ENCODE results near the gene MYG1. TPM values are rescaled to one million over a fixed set of nuclear protein-coding genes. Genes with fewer than 3 reads are reported as not detected.
A peak's percentile ranks its signal among the peaks of the same experiment; 100 is the strongest.

The MYG1 gene
- total RNA-seq (10 to 100 TPM; 16.0 to 33.9 (median 29.0) TPM), polyA plus RNA-seq (100 to 1,000 TPM in 1 of 3 donors, 10 to 100 TPM in 2; 89.5 to 120 (median 98.5) TPM)
- long read RNA-seq, donor 1, transcript C12orf10-201 (7 exons, 1,192 nt) = major isoform, 7 of 7 reads
- long read RNA-seq, donor 1, partial matches to known transcripts = 0 of 7 reads
- long read RNA-seq, donor 1, other reads (novel, unspliced or antisense) = 0 of 7 reads
- long read RNA-seq, donor 2, transcript C12orf10-201 (7 exons, 1,192 nt) = major isoform, 11 of 15 reads
- long read RNA-seq, donor 2, partial matches to known transcripts = 0 of 15 reads
- long read RNA-seq, donor 2, other reads (novel, unspliced or antisense) = 0 of 15 reads
- long read RNA-seq, donor 3, transcript C12orf10-201 (7 exons, 1,192 nt) = major isoform, 10 of 11 reads
- long read RNA-seq, donor 3, partial matches to known transcripts = 0 of 11 reads
- long read RNA-seq, donor 3, other reads (novel, unspliced or antisense) = 0 of 11 reads
- long read RNA-seq, donor 4, partial matches to known transcripts = 0 of 1 reads
- long read RNA-seq, donor 4, other reads (novel, unspliced or antisense) = 0 of 1 reads
- long read RNA-seq, donor 5, transcript C12orf10-201 (7 exons, 1,192 nt) = major isoform, 12 of 15 reads
- long read RNA-seq, donor 5, partial matches to known transcripts = 0 of 15 reads
- long read RNA-seq, donor 5, other reads (novel, unspliced or antisense) = 0 of 15 reads
- long read RNA-seq, donor 6, transcript C12orf10-201 (7 exons, 1,192 nt) = major isoform, 20 of 28 reads
- long read RNA-seq, donor 6, partial matches to known transcripts = 0 of 28 reads
- long read RNA-seq, donor 6, other reads (novel, unspliced or antisense) = 0 of 28 reads
- long read RNA-seq, donor 7, transcript C12orf10-201 (7 exons, 1,192 nt) = major isoform, 12 of 13 reads
- long read RNA-seq, donor 7, partial matches to known transcripts = 0 of 13 reads
- long read RNA-seq, donor 7, other reads (novel, unspliced or antisense) = 0 of 13 reads
- long read RNA-seq, donor 8, transcript C12orf10-201 (7 exons, 1,192 nt) = major isoform, 9 of 11 reads
- long read RNA-seq, donor 8, partial matches to known transcripts = 0 of 11 reads
- long read RNA-seq, donor 8, other reads (novel, unspliced or antisense) = 0 of 11 reads
- long read RNA-seq, donor 9, partial matches to known transcripts = 0 of 7 reads
- long read RNA-seq, donor 9, other reads (novel, unspliced or antisense) = 0 of 7 reads
- long read RNA-seq, donor 10, partial matches to known transcripts = 0 of 3 reads
- long read RNA-seq, donor 10, other reads (novel, unspliced or antisense) = 0 of 3 reads

GRCh38 chr12:53299454-53300180, at the start of gene MYG1:
MYG1 (plus strand) TSS chr12:53299695; CDS start chr12:53299738, 43 bp downstream.
- peak in 1 of 4 donors; percentile 38 for TF ChIP-seq POLR2A (IDR thresholded peaks at IDR 0.05)
- no peak for TF ChIP-seq EP300 (IDR thresholded peaks at IDR 0.05)
- TF ChIP-seq POLR2AphosphoS5 (IDR thresholded peaks at IDR 0.05) = peak in 2 of 3 donors; percentile 69 to 95
- TF ChIP-seq, protein P1, sequence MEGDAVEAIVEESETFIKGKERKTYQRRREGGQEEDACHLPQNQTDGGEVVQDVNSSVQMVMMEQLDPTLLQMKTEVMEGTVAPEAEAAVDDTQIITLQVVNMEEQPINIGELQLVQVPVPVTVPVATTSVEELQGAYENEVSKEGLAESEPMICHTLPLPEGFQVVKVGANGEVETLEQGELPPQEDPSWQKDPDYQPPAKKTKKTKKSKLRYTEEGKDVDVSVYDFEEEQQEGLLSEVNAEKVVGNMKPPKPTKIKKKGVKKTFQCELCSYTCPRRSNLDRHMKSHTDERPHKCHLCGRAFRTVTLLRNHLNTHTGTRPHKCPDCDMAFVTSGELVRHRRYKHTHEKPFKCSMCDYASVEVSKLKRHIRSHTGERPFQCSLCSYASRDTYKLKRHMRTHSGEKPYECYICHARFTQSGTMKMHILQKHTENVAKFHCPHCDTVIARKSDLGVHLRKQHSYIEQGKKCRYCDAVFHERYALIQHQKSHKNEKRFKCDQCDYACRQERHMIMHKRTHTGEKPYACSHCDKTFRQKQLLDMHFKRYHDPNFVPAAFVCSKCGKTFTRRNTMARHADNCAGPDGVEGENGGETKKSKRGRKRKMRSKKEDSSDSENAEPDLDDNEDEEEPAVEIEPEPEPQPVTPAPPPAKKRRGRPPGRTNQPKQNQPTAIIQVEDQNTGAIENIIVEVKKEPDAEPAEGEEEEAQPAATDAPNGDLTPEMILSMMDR (IDR thresholded peaks at IDR 0.05) = peak in 2 of 7 experiments; percentile 28 to 43
- peak within 1 kb of the TSS; percentile 67 to 89 (median 76) for H3K27ac ChIP-seq
- 0 to 3% (median 1%) methylated on average over 19 to 51 of the region's 51 CpGs for whole genome bisulfite sequencing, 5 donors
- peaks cover 15 to 58% (median 52%) of the 10 kb centered on the region in 4 donors for H3K36me3 ChIP-seq
- H3K9me3 ChIP-seq = no peaks in the 10 kb centered on the region
- H3K4me3 ChIP-seq = peak within 1 kb of the TSS; percentile 73 to 99 (median 78)
- no peaks in the 10 kb centered on the region for H3K27me3 ChIP-seq
- peak; percentile 89 to 97 for DNase-seq
- intact Hi-C loops (cut with DNase I; ENCODE audit: low total_unique reads) = no loop called here
- peaks cover 43 to 81% (median 66%) of the 10 kb centered on the region in 4 donors for H3K4me1 ChIP-seq

- Histone ChIP-seq H3K9me3 (no peaks in the 10 kb centered on the region), H3K27ac (peak overlapping the region; percentile 85 to 95 (median 92)), H3K4me3 (peak overlapping the region; percentile 74 to 95 (median 78)), H3K36me3 (peaks cover 9 to 31% (median 27%) of the 10 kb centered on the region in 4 donors), H3K27me3 (no peaks in the 10 kb centered on the region), H3K4me1 (peaks cover 23 to 45% (median 31%) of the 10 kb centered on the region in 4 donors)
- peak; percentile 76 to 94 for DNase-seq
- intact Hi-C loops (cut with DNase I; ENCODE audit: low total_unique reads) = no loop called here
- 0 to 1% (median 0%) methylated on average over 21 to 51 of the region's 51 CpGs for WGBS, 5 donors
- no peak for TF ChIP-seq POLR2A (IDR thresholded peaks at IDR 0.05)
- TF ChIP-seq, protein P1 (IDR thresholded peaks at IDR 0.05) = peak in 2 of 7 experiments; percentile 12 to 35
- no peak for TF ChIP-seq EP300 (IDR thresholded peaks at IDR 0.05)
- peak in 2 of 3 donors; percentile 45 to 67 for TF ChIP-seq POLR2AphosphoS5 (IDR thresholded peaks at IDR 0.05)
These were observed 47.8 kb upstream of the MYG1 start for GRCh38 chr12:53251477-53252348.

- peak; percentile 48 to 59 for DNase-seq
- intact Hi-C loops (cut with DNase I; ENCODE audit: low total_unique reads) = no loop called here
- 4 to 11% (median 5%) methylated on average over 16 to 19 of the region's 19 CpGs for WGBS, 5 donors
- Histone ChIP-seq H3K27ac (peak overlapping the region; percentile 85 to 95 (median 92)), H3K36me3 (peaks cover 9 to 33% (median 28%) of the 10 kb centered on the region in 4 donors), H3K4me3 (peak overlapping the region; percentile 74 to 95 (median 78)), H3K4me1 (peaks cover 23 to 45% (median 31%) of the 10 kb centered on the region in 4 donors), H3K27me3 (no peaks in the 10 kb centered on the region), H3K9me3 (no peaks in the 10 kb centered on the region)
- TF ChIP-seq POLR2A (IDR thresholded peaks at IDR 0.05) = no peak
- TF ChIP-seq, protein P1 (IDR thresholded peaks at IDR 0.05) = no peak
- TF ChIP-seq POLR2AphosphoS5 (IDR thresholded peaks at IDR 0.05) = no peak
- TF ChIP-seq EP300 (IDR thresholded peaks at IDR 0.05) = no peak
These were observed 47.1 kb upstream of the MYG1 start for GRCh38 chr12:53252349-53252916.
